K562 (cell line): ENCODE data around the gene CCDC106. TPM values are rescaled to one million over a fixed set of nuclear protein-coding genes. Genes with fewer than 3 reads are reported as not detected.

Experiments used
- ATAC-seq: fragments of 200-7000 bp; cut with Tn5 transposase; 3 replicates; pipeline ENCODE4 v1.9.1; 2020; ENCODE audit warnings: moderate library complexity
- BruUV-seq: library from RNA; stranded (reverse); fragments of 400-500 nt; replicated peaks from 2 replicates; lab custom pipeline; 2021; lab: Mats Ljungman, UMichigan
- CTCF ChIA-PET: fragments of 300-600 bp; formaldehyde crosslinking; extraction: SDS; loops from one replicate; lab custom pipeline; 2021; ENCODE audit warnings: low intra/inter-chr PET ratio; lab: Yijun Ruan, JAX
- POLR2A ChIA-PET: fragments of 300-600, 350-650 bp; sonication (Branson Sonifier 250); formaldehyde crosslinking; extraction: SDS; loops from one replicate; lab custom pipeline; 2021; ENCODE audit warnings: antibody characterized with exemption, inconsistent platforms; lab: Yijun Ruan, JAX
- DNase-seq, 4 experiments: peaks; one replicate each; pipeline versions ENCODE4 v3.0.0 to v3.0.0-alpha.2; 2011 to 2018; ENCODE audit warnings: low spot score in 3 of 4, mixed read lengths in 3 of 4; ENCODE audit errors: extremely low read depth in 1 of 4
- FAIRE-seq: peaks from 2 replicates; lab custom pipeline; 2011; peaks lifted over from hg19 to GRCh38; lab: Jason Lieb, UNC
- H2AFZ ChIP-seq: 2 replicates; pipeline ENCODE4 v1.6.0; 2011; ENCODE audit warnings: low read depth, low read length, control low read depth, inconsistent platforms
- H3K27ac ChIP-seq: fragments of 200-600 bp; 3 replicates; pipeline ENCODE4 v1.8.0; 2011; ENCODE audit warnings: low read depth, mild to moderate bottlenecking, control low read depth, inconsistent platforms, low read length, moderate library complexity, mixed read lengths; ENCODE audit errors: extremely low read depth
- H3K27me3 ChIP-seq, 2 experiments: fragments of 300-600 bp in 1 of 2; 2 replicates in 1 of 2; 3 replicates in 1 of 2; pipeline versions ENCODE4 v1.6.0 to v1.8.0; 2011; ENCODE audit warnings: inconsistent platforms in 2 of 2, low read length in 2 of 2, mild to moderate bottlenecking in 1 of 2, mixed read lengths in 1 of 2, moderate library complexity in 1 of 2; ENCODE audit not compliant: control insufficient read depth in 2 of 2, insufficient read depth in 2 of 2
- H3K36me3 ChIP-seq: fragments of 300-600 bp; 3 replicates; pipeline ENCODE4 v1.8.0; 2011; ENCODE audit warnings: mild to moderate bottlenecking, low read length, inconsistent platforms; ENCODE audit not compliant: control insufficient read depth, insufficient read depth
- H3K4me1 ChIP-seq, 2 experiments: fragments of 200-600 bp in 1 of 2; replicated peaks in 1 of 2; 2 replicates in 1 of 2; 3 replicates in 1 of 2; pipeline versions ENCODE4 v1.5.1 to v1.8.0; 2011; ENCODE audit warnings: inconsistent platforms in 2 of 2, low read length in 2 of 2, mild to moderate bottlenecking in 1 of 2, mixed read lengths in 1 of 2, moderate library complexity in 1 of 2; ENCODE audit not compliant: control insufficient read depth in 2 of 2, insufficient read depth in 2 of 2
- H3K4me2 ChIP-seq: 2 replicates; pipeline ENCODE4 v1.6.1; 2011; ENCODE audit warnings: low read length, control low read depth, inconsistent platforms, mixed read lengths; ENCODE audit not compliant: insufficient read depth
- H3K4me3 ChIP-seq: fragments of 200-600 bp; sonication (generic), shearing (Covaris generic); 2 replicates; pipeline ENCODE4 v1.5.1; 2016; ENCODE audit warnings: control low read depth, inconsistent platforms
- H3K79me2 ChIP-seq: fragments of 200-600 bp; 3 replicates; pipeline ENCODE4 v1.8.0; 2011; ENCODE audit warnings: low read length, inconsistent platforms; ENCODE audit not compliant: control insufficient read depth, insufficient read depth
- H3K9ac ChIP-seq, 2 experiments: 2 replicates each; pipeline versions ENCODE4 v1.6.0 to v1.6.1; 2011; ENCODE audit warnings: low read depth in 2 of 2, low read length in 2 of 2, control low read depth in 1 of 2, inconsistent platforms in 1 of 2, mild to moderate bottlenecking in 1 of 2, mixed read lengths in 1 of 2; ENCODE audit not compliant: insufficient read depth in 1 of 2
- H3K9me1 ChIP-seq: one replicate; pipeline ENCODE4 v1.6.0; 2011; ENCODE audit warnings: inconsistent platforms, mild to moderate bottlenecking, low read length, moderate library complexity; ENCODE audit not compliant: control insufficient read depth, insufficient read depth
- H3K9me3 ChIP-seq: replicated peaks from 2 replicates; pipeline ENCODE4 v1.5.1; 2011; ENCODE audit warnings: low read depth, low read length, inconsistent platforms; ENCODE audit not compliant: control insufficient read depth, insufficient read depth
- H4K20me1 ChIP-seq: replicated peaks from 2 replicates; pipeline ENCODE4 v1.6.1; 2011; ENCODE audit warnings: low read length, inconsistent platforms, mixed read lengths; ENCODE audit not compliant: control insufficient read depth, insufficient read depth
- ARNT ChIP-seq, 2 experiments: fragments of 450-650 bp; IDR thresholded peaks; 2 replicates each; pipeline ENCODE4 v1.6.1; 2016; ENCODE audit warnings: mild to moderate bottlenecking in 1 of 2
- CBX1 ChIP-seq: sonication (generic); IDR thresholded peaks from 2 replicates; pipeline ENCODE4 v1.6.1; 2016; ENCODE audit warnings: antibody characterized with exemption, low read depth, mild to moderate bottlenecking
- DEAF1 ChIP-seq: fragments of 450-650 bp; formaldehyde crosslinking; IDR thresholded peaks from 2 replicates; pipeline ENCODE4 v1.4.0; 2020; ENCODE audit warnings: mild to moderate bottlenecking, moderate library complexity
- ELF1 ChIP-seq: fragments of 200-800 bp; sonication (Bioruptor generic); IDR thresholded peaks from 2 replicates; pipeline ENCODE4 v1.6.1; 2016; ENCODE audit warnings: missing genetic modification characterization, missing compliant biosample characterization
- GABPB1 ChIP-seq: sonication (generic); formaldehyde crosslinking; IDR thresholded peaks from 2 replicates; pipeline ENCODE4 v1.8.0; 2022; ENCODE audit warnings: mild to moderate bottlenecking, missing genetic modification reagents
- MAZ ChIP-seq, 2 experiments: fragments of 450-650 bp in 1 of 2; sonication (generic) in 1 of 2; formaldehyde crosslinking; IDR thresholded peaks in 1 of 2; conservative IDR thresholded peaks in 1 of 2; 2 replicates each; pipeline versions ENCODE4 v1.4.0 to v1.5.0; 2020; ENCODE audit warnings: mild to moderate bottlenecking in 1 of 2, missing genetic modification reagents in 1 of 2
- RBM25 ChIP-seq: fragments of 200-400 bp; formaldehyde crosslinking; IDR thresholded peaks from 2 replicates; pipeline ENCODE4 v1.6.1; 2018; ENCODE audit warnings: low read length, low read depth, moderate library complexity; ENCODE audit not compliant: severe bottlenecking
- SMAD3 ChIP-seq: fragments of 450-650 bp; formaldehyde crosslinking; conservative IDR thresholded peaks from 2 replicates; pipeline ENCODE4 v1.4.0; 2020; ENCODE audit warnings: mild to moderate bottlenecking
- XRCC3 ChIP-seq: fragments of 450-650 bp; IDR thresholded peaks from 2 replicates; pipeline ENCODE4 v1.6.1; 2017; ENCODE audit warnings: mild to moderate bottlenecking, moderate library complexity
- ZHX1 ChIP-seq: fragments of 150-350 bp; conservative IDR thresholded peaks from 2 replicates; pipeline ENCODE4 v1.6.1; 2014; ENCODE audit warnings: low read length
- ZNF143 ChIP-seq: sonication (generic); formaldehyde crosslinking; IDR thresholded peaks from 2 replicates; pipeline ENCODE4 v1.9.0; 2022; ENCODE audit warnings: mild to moderate bottlenecking, missing genetic modification reagents
- ZNF511 ChIP-seq: sonication (generic); formaldehyde crosslinking; IDR thresholded peaks from 2 replicates; pipeline ENCODE4 v1.8.0; 2022; ENCODE audit warnings: mild to moderate bottlenecking, missing genetic modification reagents
- WGBS: fragments of 100-300 bp; shearing (Covaris generic); methylation state at CpG from one replicate; pipeline ENCODE4 v1.1.6; 2016; ENCODE audit warnings: low coverage, mixed read lengths; ENCODE audit not compliant: insufficient coverage; ENCODE audit errors: missing lambda C conversion rate; 5-methylcytosine and 5-hydroxymethylcytosine counted together
- in situ Hi-C: fragments of 300-500 bp; cut with MboI; formaldehyde crosslinking; loops from 4 replicates; pipeline ENCODE4 v1.15.0; 2018; ENCODE audit warnings: inconsistent platforms, mixed read lengths
- intact Hi-C: fragments of 100-400 bp; cut with micrococcal nuclease; formaldehyde crosslinking; loops from 2 replicates; pipeline ENCODE4 v1.14.2; 2022
- polyA plus RNA-seq, 8 experiments: library from polyadenylated mRNA; depleted of rRNA in 4 of 8; stranded (reverse) in 5 of 8; unstranded in 3 of 8; fragments of >200 nt; fragmentation: Nextera tagmentation in 2 of 8; fragmentation: Illumina TruSeq in 1 of 8; extraction: Ambion mirVana in 2 of 8; extraction: Trizol in 1 of 8; gene quantifications; 2 replicates each; pipeline versions ENCODE4 v1.2.1 to v1.2.3, GENCODE V29; 2011 to 2014; ENCODE audit warnings: inconsistent platforms in 1 of 8, missing spikeins in 1 of 8
- total RNA-seq, 7 experiments: library from RNA; depleted of rRNA in 6 of 7; stranded (reverse); fragments of >200 nt in 6 of 7; fragmentation: Illumina TruSeq in 2 of 7; extraction: Trizol in 2 of 7; gene quantifications; 2 replicates each; pipeline versions ENCODE4 v1.2.1 to v1.2.3, GENCODE V29; 2011 to 2021; ENCODE audit warnings: low replicate concordance in 1 of 7

The CCDC106 gene
- total and polyA plus RNA-seq, 9 of the 15 experiments (the other 6 are each of a cell fraction or from before 2014, with no cell fraction given): 0.10 to 27.5 (median 15.0) TPM; not detected in 1

GRCh38 chr19:55600662-55601028, 47.4 kb upstream of the CCDC106 start (continued):
- no peak for TF ChIP-seq ZNF511 (CRISPR knock-in tag)
- no peak for TF ChIP-seq XRCC3
- no peak for TF ChIP-seq SMAD3
- TF ChIP-seq RBM25: no peak
- no peak for TF ChIP-seq ZHX1
- 0 out of 4 replicates have a peak, but pooled peaks of 1 of the 2 experiments have one; percentile 15 for TF ChIP-seq MAZ (CRISPR knock-in tag; conservative IDR thresholded peaks at IDR 0.05 in 1 of 2, IDR thresholded peaks at IDR 0.05 in 1 of 2)
- no peak for TF ChIP-seq ELF1

- ATAC-seq: no peak
- peak overlapping the region; percentile 0; the same call in 2 of the 3 replicates for H3K27ac ChIP-seq
- TF ChIP-seq CBX1 (peak; percentile 44; the same call in 1 of the 2 replicates), ARNT (IDR thresholded peaks at IDR 0.05) (no peak), ZNF143 (no peak), DEAF1 (CRISPR knock-in tag) (no peak), GABPB1 (CRISPR knock-in tag) (no peak)
Measured at GRCh38 chr19:55601084-55601483, 46.9 kb upstream of the CCDC106 start.

More at GRCh38 chr19:55601084-55601483, 46.9 kb upstream of the CCDC106 start:
- Histone ChIP-seq H3K4me2 (peak overlapping the region; percentile 99), H3K79me2 (peaks cover 23% of the 10 kb centered on the region), H3K4me1 (peaks cover 24 to 44% of the 10 kb centered on the region in 2 experiments; a peak in 4 of 5 replicates), H2AFZ (no peak overlapping the region), H3K9me3 (0 out of 2 replicates have a peak, but pooled peaks cover 2% of the 10 kb centered on the region), H3K9me1 (no peaks in the 10 kb centered on the region), H4K20me1 (no peaks in the 10 kb centered on the region), H3K27me3 (no peaks in the 10 kb centered on the region), H3K4me3 (peak overlapping the region; percentile 60; the same call in 1 of the 2 replicates), H3K36me3 (peaks cover 9% of the 10 kb centered on the region; the same call in 2 of the 3 replicates), H3K9ac (peak overlapping the region in 1 of 2 experiments; percentile 99; a peak in 3 of 4 replicates)
- ChIA-PET POLR2A (interaction anchor here (0.6 kb wide), 1 partner anchor 10 kb away, joined by 3 read pairs; no protein-coding TSS in a partner anchor), CTCF (no interaction called here)
- FAIRE-seq (no peak), DNase-seq (no peak)
- intact Hi-C loops (no loop called here), in situ Hi-C loops (no loop called here)
- TSS peak; percentile 57 for BruUV-seq
- WGBS: 66% methylated on average over 3 of the region's 4 CpGs
